Stomach smooth muscle (tissue), 2 donors: Measurements from ENCODE around the gene CRISPLD2.
"Not testable (repeated sequence)": the region's sequence is repeated elsewhere in the genome, so short reads cannot be mapped to it uniquely, and the experiment has no call there.

Source experiments
- H3K27ac ChIP-seq: one replicate; pipeline ENCODE4 v1.7.0; 2013; ENCODE audit warnings: mild to moderate bottlenecking, low read length, inconsistent platforms
- H3K27me3 ChIP-seq, 2 donors: one replicate each; pipeline ENCODE4 v1.7.0; 2013; ENCODE audit warnings: low read length in 2 of 2; ENCODE audit not compliant: insufficient read depth in 2 of 2, control insufficient read depth in 1 of 2
- H3K36me3 ChIP-seq, 2 donors: one replicate each; pipeline ENCODE4 v1.7.0; 2013; ENCODE audit warnings: low read length in 2 of 2; ENCODE audit not compliant: control insufficient read depth in 2 of 2, insufficient read depth in 2 of 2
- H3K4me1 ChIP-seq: one replicate; pipeline ENCODE4 v1.7.0; 2013; ENCODE audit warnings: low read length; ENCODE audit not compliant: control insufficient read depth, insufficient read depth
- H3K4me3 ChIP-seq, 2 donors: one replicate each; pipeline ENCODE4 v1.7.0; 2013; ENCODE audit warnings: low read length in 2 of 2
- H3K9ac ChIP-seq, 2 donors: one replicate each; pipeline ENCODE4 v1.7.0; 2013; ENCODE audit warnings: low read length in 2 of 2, mild to moderate bottlenecking in 1 of 2
- H3K9me3 ChIP-seq, 2 donors: one replicate each; pipeline ENCODE4 v1.7.0; 2013; ENCODE audit warnings: low read length in 2 of 2; ENCODE audit not compliant: control insufficient read depth in 2 of 2
- donor health status: healthy.
- donor health status: Pancreatic carcinoma.

CRISPLD2 gene

DNA sequence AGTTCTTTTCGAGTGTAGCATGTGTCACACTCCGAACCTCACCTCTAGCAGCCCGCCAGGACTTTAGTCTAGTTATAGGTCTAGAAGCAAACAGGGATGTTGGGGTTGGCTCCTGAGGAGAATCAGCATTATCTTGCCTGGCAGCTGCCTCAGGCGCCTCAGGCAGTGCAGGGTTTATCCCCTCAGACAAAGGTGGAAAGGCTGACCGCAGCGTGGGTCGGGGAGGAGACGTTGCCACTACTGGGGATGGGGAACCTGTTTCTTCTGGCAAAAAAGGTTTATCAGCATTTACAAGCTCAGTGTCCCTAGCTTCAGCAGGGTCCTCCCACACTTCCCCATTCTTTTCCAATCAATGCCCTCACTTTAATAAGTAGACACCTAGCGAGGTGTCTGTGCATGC lies 40.6 kb downstream of the CRISPLD2 start:
- no peak overlapping the region for H3K9ac ChIP-seq
- peaks cover 38 to 80% of the 10 kb centered on the region in 2 donors for H3K36me3 ChIP-seq
- H3K9me3 ChIP-seq, result peaks cover 8 to 9% of the 10 kb centered on the region in 2 donors
- no peaks in the 10 kb centered on the region for H3K27me3 ChIP-seq
- no peak overlapping the region for H3K27ac ChIP-seq
- H3K4me1 ChIP-seq, result no peaks in the 10 kb centered on the region
- no peak overlapping the region for H3K4me3 ChIP-seq

GRCh38 chr16:84861671-84862070 lies 41.9 kb downstream of the CRISPLD2 start:
- Histone ChIP-seq H3K4me1 (no peaks in the 10 kb centered on the region), H3K4me3 (no peak overlapping the region), H3K27me3 (no peaks in the 10 kb centered on the region), H3K9me3 (peaks cover 8 to 9% of the 10 kb centered on the region in 2 donors), H3K27ac (no peak overlapping the region), H3K9ac (no peak overlapping the region), H3K36me3 (peaks cover 31 to 77% of the 10 kb centered on the region in 2 donors)

DNA sequence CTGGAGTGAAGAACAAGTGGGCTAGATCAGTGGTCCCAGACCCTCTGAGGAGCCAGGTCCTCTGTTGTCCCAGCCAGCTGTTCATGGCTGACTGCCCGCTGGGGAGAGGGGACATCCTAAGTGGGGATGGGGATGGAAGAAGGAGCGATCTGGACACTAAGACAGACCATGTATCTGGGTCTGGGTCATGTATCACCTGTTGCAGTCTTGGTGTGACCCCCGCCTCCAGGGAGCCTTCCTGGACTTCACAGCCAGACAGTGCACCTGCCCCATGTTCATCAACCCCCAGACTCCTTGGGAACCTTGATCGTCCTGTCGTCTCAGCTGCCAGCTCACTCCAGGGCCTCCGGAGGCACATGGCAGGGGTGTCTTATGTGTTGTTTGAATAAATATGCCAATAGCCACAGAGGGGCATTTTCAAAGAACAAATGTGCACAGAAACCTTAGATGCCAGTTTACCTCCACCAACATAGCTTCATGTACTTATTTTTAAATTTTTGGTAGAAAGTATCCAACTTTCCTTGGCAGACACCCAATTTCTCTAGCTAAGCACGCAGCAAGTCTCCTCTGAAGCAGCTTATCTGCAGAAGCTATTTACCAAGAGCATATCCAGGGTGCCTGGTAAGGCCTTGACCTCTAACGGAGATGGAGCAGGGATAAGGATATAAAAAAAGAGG lies 43.2 kb downstream of the CRISPLD2 start:
- no peak overlapping the region for H3K4me3 ChIP-seq
- peaks cover 30 to 76% of the 10 kb centered on the region in 2 donors for H3K36me3 ChIP-seq
- peaks cover 3% of the 10 kb centered on the region for H3K4me1 ChIP-seq

DNA sequence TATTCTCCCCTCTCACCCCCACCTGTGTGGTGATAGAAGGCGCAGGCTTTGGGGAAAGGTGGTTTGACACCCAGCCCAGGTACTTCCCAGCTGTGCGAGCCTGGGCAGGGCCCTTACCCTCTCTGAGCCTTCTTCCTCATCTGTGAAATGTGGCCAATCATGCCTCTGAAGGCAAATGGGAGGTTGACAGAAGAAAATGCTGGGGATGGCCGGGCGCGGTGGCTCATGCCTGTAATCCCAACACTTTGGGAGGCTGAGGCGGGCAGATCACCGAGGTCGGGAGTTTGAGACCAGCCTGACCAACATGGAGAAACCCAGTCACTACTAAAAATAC lies 43.7 kb downstream of the CRISPLD2 start:
- Histone ChIP-seq H3K9ac (no peak overlapping the region), H3K36me3 (peaks cover 31 to 79% of the 10 kb centered on the region in 2 donors), H3K4me3 (no peak overlapping the region), H3K27me3 (no peaks in the 10 kb centered on the region), H3K4me1 (peaks cover 8% of the 10 kb centered on the region), H3K27ac (no peak overlapping the region), H3K9me3 (peaks cover 8 to 9% of the 10 kb centered on the region in 2 donors)

More for the DNA sequence above, 43.2 kb downstream of the CRISPLD2 start:
- Histone ChIP-seq H3K27me3 (no peaks in the 10 kb centered on the region), H3K9me3 (peaks cover 8 to 9% of the 10 kb centered on the region in 2 donors), H3K9ac (no peak overlapping the region), H3K27ac (no peak overlapping the region)

DNA sequence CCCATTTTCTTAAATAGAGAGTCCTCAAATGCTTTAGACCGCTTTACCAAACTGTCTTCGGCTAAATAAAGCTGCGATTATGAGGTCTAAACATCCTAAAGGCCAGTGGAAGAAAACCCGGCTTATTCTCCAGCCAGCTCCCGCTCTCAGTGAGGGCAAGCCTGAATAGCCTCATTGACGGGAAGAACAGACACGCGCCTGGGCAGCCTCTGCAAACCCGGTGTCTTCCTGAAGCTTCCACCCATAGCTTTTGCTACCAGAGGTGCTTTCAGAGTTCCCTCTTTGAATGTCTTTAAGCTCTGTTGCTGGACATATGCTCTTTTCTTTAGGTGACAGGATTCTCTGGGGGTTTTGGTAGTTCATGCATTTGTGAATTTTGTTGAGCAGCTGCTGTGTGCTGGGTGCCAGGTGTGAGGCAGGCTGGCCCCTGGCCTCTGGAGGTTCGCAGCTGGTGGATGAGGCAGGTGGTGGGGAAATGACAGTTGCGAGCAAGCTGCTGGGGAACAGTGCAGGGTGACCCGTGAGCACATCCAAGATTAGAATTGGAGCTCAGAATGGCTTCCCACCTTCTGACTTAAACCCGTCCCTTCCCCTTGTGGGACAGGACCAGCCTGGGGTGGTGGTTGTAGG lies 44.7 kb downstream of the CRISPLD2 start:
- Histone ChIP-seq H3K36me3 (peaks cover 32 to 79% of the 10 kb centered on the region in 2 donors), H3K4me1 (peaks cover 10% of the 10 kb centered on the region), H3K27ac (no peak overlapping the region), H3K9me3 (peaks cover 3 to 5% of the 10 kb centered on the region in 2 donors), H3K27me3 (no peaks in the 10 kb centered on the region), H3K9ac (no peak overlapping the region), H3K4me3 (no peak overlapping the region)

- H3K4me3 ChIP-seq, result no peak overlapping the region
- no peak overlapping the region for H3K27ac ChIP-seq
- H3K4me1 ChIP-seq, result peaks cover 10% of the 10 kb centered on the region
- peaks cover 30 to 73% of the 10 kb centered on the region in 2 donors for H3K36me3 ChIP-seq
- H3K9me3 ChIP-seq, result no peaks in the 10 kb centered on the region
- no peak overlapping the region for H3K9ac ChIP-seq
- no peaks in the 10 kb centered on the region for H3K27me3 ChIP-seq
Observed at GRCh38 chr16:84867696-84868095, 47.9 kb downstream of the CRISPLD2 start.

GRCh38 chr16:84868328-84868727 lies 48.5 kb downstream of the CRISPLD2 start:
- Histone ChIP-seq H3K9me3 (no peaks in the 10 kb centered on the region), H3K36me3 (peaks cover 30 to 72% of the 10 kb centered on the region in 2 donors), H3K9ac (no peak overlapping the region), H3K4me3 (no peak overlapping the region), H3K4me1 (peaks cover 10% of the 10 kb centered on the region), H3K27me3 (no peaks in the 10 kb centered on the region), H3K27ac (no peak overlapping the region)

DNA sequence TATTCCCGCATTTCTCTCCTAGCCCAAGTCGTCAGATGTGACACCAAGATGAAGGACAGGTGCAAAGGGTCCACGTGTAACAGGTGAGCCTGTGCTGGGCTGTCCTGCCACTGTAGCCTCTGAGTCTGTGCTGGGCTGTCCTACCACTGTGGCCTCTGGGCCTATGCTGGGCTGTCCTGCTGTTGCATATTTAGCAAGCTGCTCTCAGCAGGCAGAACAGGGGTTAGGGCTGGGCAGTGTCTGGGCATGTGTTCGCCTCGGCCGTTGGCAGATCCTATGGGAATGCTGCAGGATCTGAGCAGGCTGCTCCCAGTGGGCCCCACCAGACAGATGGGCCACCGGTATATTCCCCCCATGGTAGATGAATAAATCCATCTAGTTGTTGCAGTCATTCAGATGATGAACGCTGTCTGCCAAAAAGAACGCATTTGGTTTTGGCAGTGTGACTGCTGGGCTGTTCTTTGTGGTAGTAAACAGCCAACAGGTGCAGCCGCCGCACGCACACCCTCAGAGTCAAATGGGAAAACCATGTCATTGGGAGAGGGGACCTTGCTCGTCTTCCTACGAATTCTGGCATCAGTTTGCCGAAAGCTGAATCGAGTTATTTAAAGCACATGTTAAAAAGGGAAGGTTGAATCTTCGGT lies 49.2 kb downstream of the CRISPLD2 start:
- Histone ChIP-seq H3K36me3 (peaks cover 30 to 74% of the 10 kb centered on the region in 2 donors), H3K4me3 (no peak overlapping the region), H3K27ac (no peak overlapping the region)

DNA sequence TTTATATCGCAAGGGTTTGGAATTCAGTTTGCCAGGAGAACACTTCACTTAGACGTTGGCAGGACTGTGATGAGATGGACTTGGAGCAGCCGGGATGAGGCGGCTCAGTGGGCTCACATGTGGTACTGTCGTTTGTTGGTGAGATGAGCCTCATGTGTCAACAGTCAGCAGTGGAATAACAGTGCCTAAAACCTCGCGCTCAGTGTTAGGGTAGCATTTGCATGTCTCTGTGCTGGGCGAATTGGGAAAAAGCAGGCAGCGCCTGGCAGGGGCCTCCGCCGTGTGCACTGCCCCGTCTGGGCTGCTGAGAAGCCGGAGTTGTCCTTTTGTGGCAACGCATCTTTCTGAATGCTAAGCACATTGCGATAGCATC lies 49.7 kb downstream of the CRISPLD2 start:
- no peak overlapping the region for H3K27ac ChIP-seq
- no peaks in the 10 kb centered on the region for H3K27me3 ChIP-seq
- no peak overlapping the region for H3K9ac ChIP-seq
- peaks cover 10% of the 10 kb centered on the region for H3K4me1 ChIP-seq
- peaks cover 33 to 74% of the 10 kb centered on the region in 2 donors for H3K36me3 ChIP-seq
- H3K4me3 ChIP-seq, result no peak overlapping the region
- no peaks in the 10 kb centered on the region for H3K9me3 ChIP-seq

More for the DNA sequence above, 49.2 kb downstream of the CRISPLD2 start:
- no peaks in the 10 kb centered on the region for H3K9me3 ChIP-seq
- H3K9ac ChIP-seq, result no peak overlapping the region
- peaks cover 10% of the 10 kb centered on the region for H3K4me1 ChIP-seq
- no peaks in the 10 kb centered on the region for H3K27me3 ChIP-seq

GRCh38 chr16:84872971-84873370 lies 53.2 kb downstream of the CRISPLD2 start:
- H3K4me1 ChIP-seq, H3K9me3 ChIP-seq, H3K4me3 ChIP-seq, H3K27me3 ChIP-seq, H3K27ac ChIP-seq, H3K9ac ChIP-seq: not testable (repeated sequence)
- peaks cover 35 to 69% of the 10 kb centered on the region in 2 donors for H3K36me3 ChIP-seq

DNA sequence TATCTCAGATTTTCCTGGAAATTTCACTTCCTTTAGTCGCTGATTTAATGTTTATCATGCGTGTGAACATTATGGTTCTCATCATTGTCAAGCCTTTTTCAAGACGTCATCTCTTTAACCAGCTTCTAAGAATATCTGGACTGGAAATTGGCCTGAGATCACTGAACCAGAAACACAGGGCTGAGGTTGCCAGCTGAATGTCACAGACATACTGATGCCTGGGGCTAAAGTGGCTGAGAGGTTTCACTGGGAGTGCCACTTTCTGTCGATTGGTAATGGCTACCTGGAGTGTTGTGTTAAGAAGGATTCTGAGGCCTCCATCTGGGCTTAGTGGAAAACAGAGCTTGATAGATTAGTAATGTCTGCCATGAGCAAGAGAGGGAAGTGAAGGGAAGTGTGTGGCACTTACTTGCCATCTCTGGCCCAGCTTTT lies 54.2 kb downstream of the CRISPLD2 start:
- Histone ChIP-seq H3K9ac (no peak overlapping the region), H3K4me3 (no peak overlapping the region), H3K36me3 (peaks cover 34 to 67% of the 10 kb centered on the region in 2 donors), H3K4me1 (no peaks in the 10 kb centered on the region), H3K27me3 (no peaks in the 10 kb centered on the region), H3K27ac (no peak overlapping the region), H3K9me3 (no peaks in the 10 kb centered on the region)
